ENCODE data around the gene CCBE1.

- TF ChIP-seq ZNF232 (CRISPR knock-in tag; IDR thresholded peaks at IDR 0.05) (no peak), NRF1 (conservative IDR thresholded peaks at IDR 0.05 in 1 of 2, IDR thresholded peaks at IDR 0.05 in 1 of 2) (no peak), FOXA3 (CRISPR knock-in tag; conservative IDR thresholded peaks at IDR 0.05 in 1 of 2, IDR thresholded peaks at IDR 0.05 in 1 of 2) (no peak), RCOR1 (IDR thresholded peaks at IDR 0.05; ENCODE audit: borderline replicate concordance in 1 of 2, low read depth in 2 of 2, low read length in 2 of 2) (no peak), CTCF (IDR thresholded peaks at IDR 0.05 in 2 of 3, conservative IDR thresholded peaks at IDR 0.05 in 1 of 3; ENCODE audit: insufficient read depth in 2 of 3, low read depth in 1 of 3, low read length in 3 of 3) (no peak), ZNF347 (CRISPR knock-in tag; IDR thresholded peaks at IDR 0.05; ENCODE audit: low read depth) (no peak), ARID3B (CRISPR knock-in tag; IDR thresholded peaks at IDR 0.05; ENCODE audit: borderline replicate concordance) (no peak), PHB2 (IDR thresholded peaks at IDR 0.05; ENCODE audit: low read depth) (no peak)
Measured at GRCh38 chr18:59386909-59387686, 310.1 kb downstream of the CCBE1 start.
